ENCODE measurements around the gene MKI67.
A peak's percentile ranks its signal among the peaks of the same experiment; 100 is the strongest.

MKI67 gene

DNA sequence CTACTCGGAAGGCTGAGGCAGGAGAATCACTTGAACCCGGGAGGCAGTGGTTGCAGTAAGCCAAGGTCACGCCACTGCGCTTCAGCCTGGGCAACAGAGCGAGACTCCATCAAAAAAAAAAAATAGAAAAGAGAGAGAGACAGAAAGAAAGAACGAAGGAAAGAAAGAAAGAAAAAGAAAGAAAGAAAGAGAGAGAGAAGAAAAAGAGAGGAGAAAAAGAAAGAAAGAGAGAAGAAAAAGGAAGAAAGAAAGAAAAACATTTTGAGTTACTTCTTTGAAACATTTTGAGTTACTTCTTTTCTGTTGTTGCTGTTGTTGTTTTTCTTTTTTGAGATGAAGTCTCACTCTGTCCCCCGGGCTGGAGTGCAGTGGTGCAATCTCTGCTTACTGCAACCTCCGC, 2.4 kb upstream of the MKI67 start:
- H3K4me1 ChIP-seq, result no peaks in the 10 kb centered on the region
- no peak overlapping the region for H3K27ac ChIP-seq
- no peak overlapping the region for H3K9ac ChIP-seq
- H3K36me3 ChIP-seq (ENCODE audit: control insufficient read depth, insufficient read depth, low read length), result no peaks in the 10 kb centered on the region
- H3K4me3 ChIP-seq (ENCODE audit: low read depth, low read length), result no peak overlapping the region
- TF ChIP-seq, protein P1, sequence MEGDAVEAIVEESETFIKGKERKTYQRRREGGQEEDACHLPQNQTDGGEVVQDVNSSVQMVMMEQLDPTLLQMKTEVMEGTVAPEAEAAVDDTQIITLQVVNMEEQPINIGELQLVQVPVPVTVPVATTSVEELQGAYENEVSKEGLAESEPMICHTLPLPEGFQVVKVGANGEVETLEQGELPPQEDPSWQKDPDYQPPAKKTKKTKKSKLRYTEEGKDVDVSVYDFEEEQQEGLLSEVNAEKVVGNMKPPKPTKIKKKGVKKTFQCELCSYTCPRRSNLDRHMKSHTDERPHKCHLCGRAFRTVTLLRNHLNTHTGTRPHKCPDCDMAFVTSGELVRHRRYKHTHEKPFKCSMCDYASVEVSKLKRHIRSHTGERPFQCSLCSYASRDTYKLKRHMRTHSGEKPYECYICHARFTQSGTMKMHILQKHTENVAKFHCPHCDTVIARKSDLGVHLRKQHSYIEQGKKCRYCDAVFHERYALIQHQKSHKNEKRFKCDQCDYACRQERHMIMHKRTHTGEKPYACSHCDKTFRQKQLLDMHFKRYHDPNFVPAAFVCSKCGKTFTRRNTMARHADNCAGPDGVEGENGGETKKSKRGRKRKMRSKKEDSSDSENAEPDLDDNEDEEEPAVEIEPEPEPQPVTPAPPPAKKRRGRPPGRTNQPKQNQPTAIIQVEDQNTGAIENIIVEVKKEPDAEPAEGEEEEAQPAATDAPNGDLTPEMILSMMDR (IDR thresholded peaks at IDR 0.05), result no peak
- no peak overlapping the region for H3K4me2 ChIP-seq (ENCODE audit: low read length)
- no peaks in the 10 kb centered on the region for H3K79me2 ChIP-seq
- H3K27me3 ChIP-seq (ENCODE audit: control insufficient read depth, insufficient read depth, low read length), result no peaks in the 10 kb centered on the region
- no peaks in the 10 kb centered on the region for H3K9me3 ChIP-seq (ENCODE audit: control insufficient read depth, low read length)
- no peak overlapping the region for H2AFZ ChIP-seq

DNA sequence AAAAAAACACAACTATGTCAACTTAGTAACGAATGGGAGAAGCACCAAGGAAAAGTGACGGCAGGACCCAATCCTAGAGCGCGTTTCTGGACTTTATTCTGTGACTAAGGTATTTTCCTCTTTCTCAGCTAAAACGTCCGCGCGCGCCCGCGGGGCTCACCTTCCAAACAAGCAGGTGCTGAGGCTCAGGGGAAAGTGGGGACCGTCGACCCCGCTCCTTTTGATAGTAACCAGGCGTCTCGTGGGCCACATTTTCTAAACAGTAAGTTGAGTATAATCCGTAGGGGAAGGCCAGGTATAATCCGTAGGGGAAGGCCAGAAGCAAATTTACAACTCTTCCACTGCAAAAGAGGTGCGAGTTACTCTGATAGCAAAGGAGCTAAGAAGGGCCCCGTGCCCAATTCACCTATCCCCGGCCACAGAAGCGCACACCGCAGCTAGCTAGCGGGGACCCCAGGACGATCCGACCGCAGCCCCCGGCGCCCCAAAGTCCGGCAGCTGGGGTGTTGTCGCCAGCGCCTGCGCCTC, 743 bp downstream of the MKI67 start:
- no peaks in the 10 kb centered on the region for H3K27me3 ChIP-seq (ENCODE audit: control insufficient read depth, insufficient read depth, low read length)
- peak overlapping the region; percentile 62 for H3K4me2 ChIP-seq (ENCODE audit: low read length)
- H2AFZ ChIP-seq, result peak overlapping the region; percentile 34
- H3K79me2 ChIP-seq, result no peaks in the 10 kb centered on the region
- H3K4me3 ChIP-seq (ENCODE audit: low read depth, low read length), result peak overlapping the region; percentile 47
- H3K4me1 ChIP-seq, result no peaks in the 10 kb centered on the region
- no peak overlapping the region for H3K9ac ChIP-seq
- no peaks in the 10 kb centered on the region for H3K36me3 ChIP-seq (ENCODE audit: control insufficient read depth, insufficient read depth, low read length)
- no peak overlapping the region for H3K27ac ChIP-seq
- TF ChIP-seq, protein P1 (IDR thresholded peaks at IDR 0.05), result no peak
- H3K9me3 ChIP-seq (ENCODE audit: control insufficient read depth, low read length), result no peaks in the 10 kb centered on the region

DNA sequence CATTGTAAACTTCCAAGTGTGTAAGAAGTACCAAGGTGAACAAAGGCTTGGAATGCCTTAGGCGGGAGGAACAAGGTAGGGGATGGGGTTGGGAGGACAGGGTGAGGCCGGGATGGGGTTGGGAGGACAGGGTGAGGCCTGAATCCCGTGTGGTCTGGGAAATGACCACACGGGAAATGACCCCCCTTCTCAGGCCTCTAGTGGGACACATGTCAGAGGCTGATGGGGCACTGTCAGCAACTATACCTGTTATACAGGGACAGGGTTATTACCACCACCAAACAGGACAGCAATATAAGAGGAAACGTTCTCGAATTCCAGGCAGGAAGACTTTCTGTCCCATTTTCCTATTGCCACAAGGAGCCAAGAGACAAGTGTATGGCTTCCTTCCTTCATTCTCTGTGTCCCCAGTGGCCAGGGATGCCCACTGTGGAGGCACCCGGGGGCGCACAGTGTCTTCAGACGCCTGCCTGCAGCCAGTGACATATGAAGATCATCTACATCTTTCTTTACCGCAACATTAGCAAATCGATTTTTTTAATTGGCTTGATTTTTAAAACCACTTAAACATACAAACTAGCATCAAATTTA, 1.3 kb downstream of the MKI67 start:
- H2AFZ ChIP-seq, result no peak overlapping the region
- H3K36me3 ChIP-seq (ENCODE audit: control insufficient read depth, insufficient read depth, low read length), result no peaks in the 10 kb centered on the region
- no peaks in the 10 kb centered on the region for H3K9me3 ChIP-seq (ENCODE audit: control insufficient read depth, low read length)
- no peak overlapping the region for H3K9ac ChIP-seq
- no peaks in the 10 kb centered on the region for H3K79me2 ChIP-seq
- TF ChIP-seq, protein P1 (IDR thresholded peaks at IDR 0.05), result no peak
- no peaks in the 10 kb centered on the region for H3K4me1 ChIP-seq
- H3K4me2 ChIP-seq (ENCODE audit: low read length), result no peak overlapping the region
- no peak overlapping the region for H3K4me3 ChIP-seq (ENCODE audit: low read depth, low read length)
- H3K27ac ChIP-seq, result no peak overlapping the region
- no peaks in the 10 kb centered on the region for H3K27me3 ChIP-seq (ENCODE audit: control insufficient read depth, insufficient read depth, low read length)

DNA sequence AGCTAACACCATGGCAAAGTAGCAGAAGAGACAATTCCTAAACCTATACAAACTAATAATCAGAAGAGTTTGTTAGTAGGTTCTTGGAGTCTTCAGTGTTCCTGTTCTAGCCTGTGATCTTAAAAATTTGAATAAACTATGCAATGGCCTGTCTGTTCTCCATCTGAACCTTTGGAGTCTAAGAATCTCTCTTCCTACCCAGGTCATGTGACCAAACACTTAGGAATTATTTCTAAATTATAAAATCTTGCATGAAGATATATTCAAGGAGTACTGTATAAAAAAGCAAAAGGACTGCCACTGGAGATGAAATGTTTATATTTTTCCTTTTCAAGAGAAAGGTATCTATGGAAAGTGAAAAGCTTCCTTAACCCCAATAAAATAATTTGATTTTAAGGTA, 2.4 kb downstream of the MKI67 start:
- H3K4me1 ChIP-seq, result no peaks in the 10 kb centered on the region

More for the DNA sequence above, 2.4 kb downstream of the MKI67 start:
- H3K27ac ChIP-seq, result no peak overlapping the region
- H3K4me2 ChIP-seq (ENCODE audit: low read length), result no peak overlapping the region
- H3K9ac ChIP-seq, result no peak overlapping the region
- TF ChIP-seq, protein P1 (IDR thresholded peaks at IDR 0.05), result no peak
- no peak overlapping the region for H3K4me3 ChIP-seq (ENCODE audit: low read depth, low read length)
- H2AFZ ChIP-seq, result no peak overlapping the region
- H3K36me3 ChIP-seq (ENCODE audit: control insufficient read depth, insufficient read depth, low read length), result no peaks in the 10 kb centered on the region
- no peaks in the 10 kb centered on the region for H3K27me3 ChIP-seq (ENCODE audit: control insufficient read depth, insufficient read depth, low read length)
- H3K9me3 ChIP-seq (ENCODE audit: control insufficient read depth, low read length), result no peaks in the 10 kb centered on the region
- no peaks in the 10 kb centered on the region for H3K79me2 ChIP-seq
